DMS 273 (cell line): ENCODE data around the gene LGALS1.
A peak's percentile ranks its signal among the peaks of the same experiment; 100 is the strongest.
"Not testable (repeated sequence)": the region's sequence is repeated elsewhere in the genome, so short reads cannot be mapped to it uniquely, and the experiment has no call there.

Experiments
- DNase-seq: peaks from one replicate; lab custom pipeline; 2025; ENCODE audit not compliant: unreplicated experiment; lab: John Stamatoyannopoulos, UW

The LGALS1 gene

DNA sequence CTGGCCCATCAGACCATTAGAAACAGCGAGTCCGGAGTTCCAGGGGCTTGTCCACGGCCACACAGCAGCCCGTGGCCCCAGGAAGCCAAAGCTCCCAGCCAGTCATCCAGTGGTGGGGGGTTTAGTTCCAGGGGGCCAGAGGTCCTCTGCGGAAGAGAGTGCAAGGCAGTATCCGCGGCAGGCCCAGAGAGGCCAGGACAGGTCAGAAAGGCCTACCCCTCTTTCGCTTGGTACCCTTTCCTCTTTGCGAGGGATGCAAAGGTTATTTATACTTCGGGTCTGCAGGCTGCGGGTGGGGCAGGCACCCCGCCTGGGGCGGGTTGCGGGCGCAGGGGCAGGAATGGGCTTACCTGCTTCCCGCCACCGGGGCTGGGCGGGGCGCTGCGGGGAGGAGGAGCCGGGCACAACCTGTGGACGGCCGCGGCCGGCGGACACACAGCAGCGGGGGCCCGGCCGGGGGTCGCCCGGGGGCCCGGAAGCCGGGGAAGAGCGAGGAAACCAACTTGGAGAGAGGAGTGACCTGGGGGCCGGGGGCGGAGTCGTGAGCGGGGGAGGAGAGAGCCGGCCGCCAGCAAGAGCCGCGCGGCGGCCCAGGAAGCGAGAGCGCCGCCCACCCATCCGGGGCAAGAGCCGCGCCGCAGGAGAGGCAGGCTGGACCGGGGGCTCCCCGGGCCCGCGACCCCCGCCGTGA is 36.2 kb upstream of the LGALS1 start, which contains the start of gene SH3BP1:
SH3BP1 (plus strand) TSS at position 600 of the 691 bp plus-strand sequence. CDS start 119 bp downstream, outside the sequence.
- DNase-seq: peak; percentile 58

DNA sequence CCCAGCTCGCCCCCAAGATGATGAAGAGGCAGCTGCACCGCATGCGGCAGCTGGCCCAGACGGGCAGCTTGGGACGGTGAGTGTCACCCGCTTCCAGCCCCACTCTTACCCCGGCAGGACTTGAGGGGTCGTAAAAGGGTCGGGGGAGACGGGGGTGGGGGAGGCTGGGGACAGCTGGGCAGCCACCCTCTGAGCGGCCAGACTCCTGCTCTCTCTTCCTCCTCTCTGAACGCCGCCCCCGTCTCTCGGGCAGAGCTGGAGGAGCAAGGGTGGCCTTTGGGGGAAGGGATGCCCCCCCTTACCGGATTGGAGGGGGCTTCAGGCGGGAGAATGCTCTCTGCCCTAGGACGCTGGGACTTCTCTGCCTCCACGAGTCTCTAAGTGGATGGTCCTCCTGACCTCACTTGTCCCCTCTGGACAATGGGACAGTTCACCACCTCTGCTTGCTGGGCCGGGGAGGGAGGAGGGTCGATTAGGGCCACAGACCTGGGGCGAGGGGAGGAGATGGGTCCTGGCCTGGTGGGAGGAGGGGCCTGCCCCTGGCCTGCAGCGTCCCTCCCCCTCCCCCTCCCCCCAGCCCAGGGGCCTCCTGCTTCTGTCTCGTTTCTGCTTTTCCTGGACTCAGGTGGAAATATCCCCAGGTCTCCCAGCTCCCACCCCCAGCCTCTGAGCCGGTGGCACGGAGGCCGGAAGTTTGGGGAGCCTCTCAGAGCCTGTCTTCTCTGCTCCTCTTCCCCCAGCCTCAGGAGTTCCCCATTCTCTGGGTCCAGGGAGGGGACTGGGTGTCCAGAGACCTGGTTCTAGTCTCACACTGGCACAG is 35.5 kb upstream of the LGALS1 start:
- DNase-seq: no peak

GRCh38 chr22:37640591-37641560 is 34.6 kb upstream of the LGALS1 start:
- no peak for DNase-seq

DNA sequence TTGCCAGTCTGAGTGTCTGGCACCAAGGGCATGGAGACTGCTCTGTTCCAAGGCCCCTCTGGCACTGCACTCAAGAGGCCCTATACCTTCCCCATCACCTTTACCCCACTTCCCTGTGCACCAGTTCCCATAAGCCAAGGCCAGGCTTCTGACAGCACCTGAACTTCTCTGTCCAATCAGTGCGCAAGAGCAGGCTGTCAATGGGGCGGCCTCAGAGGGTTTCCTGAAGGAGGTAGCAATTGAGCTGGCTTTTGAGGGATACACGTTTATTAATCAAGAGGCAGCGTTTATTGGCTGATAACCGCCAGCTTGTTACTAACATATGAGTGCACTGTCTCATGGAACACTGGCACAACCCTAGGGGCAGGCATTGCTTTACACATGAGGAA is 33.9 kb upstream of the LGALS1 start:
- no peak for DNase-seq

GRCh38 chr22:37643225-37643847 is 32.1 kb upstream of the LGALS1 start:
- peak; percentile 85 for DNase-seq

DNA sequence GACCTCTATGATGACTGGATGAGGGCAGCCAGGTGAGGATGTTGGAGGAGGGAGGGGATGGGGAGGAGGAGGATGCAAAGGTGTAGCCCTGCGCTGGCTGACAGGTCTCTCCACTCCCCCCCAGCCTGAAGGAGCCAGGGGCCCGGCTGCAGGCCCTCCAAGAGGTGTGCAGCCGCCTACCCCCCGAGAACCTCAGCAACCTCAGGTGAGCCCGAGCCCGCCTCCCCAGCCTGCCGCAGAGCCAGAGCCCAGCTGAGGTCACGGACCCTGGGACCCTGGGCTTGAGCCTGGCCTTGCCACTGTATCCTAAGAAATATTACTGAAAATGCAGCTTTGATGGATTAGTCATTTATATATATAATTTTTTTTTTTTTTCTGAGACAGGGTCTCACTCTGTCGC is 28.1 kb upstream of the LGALS1 start:
- DNase-seq: no peak

DNA sequence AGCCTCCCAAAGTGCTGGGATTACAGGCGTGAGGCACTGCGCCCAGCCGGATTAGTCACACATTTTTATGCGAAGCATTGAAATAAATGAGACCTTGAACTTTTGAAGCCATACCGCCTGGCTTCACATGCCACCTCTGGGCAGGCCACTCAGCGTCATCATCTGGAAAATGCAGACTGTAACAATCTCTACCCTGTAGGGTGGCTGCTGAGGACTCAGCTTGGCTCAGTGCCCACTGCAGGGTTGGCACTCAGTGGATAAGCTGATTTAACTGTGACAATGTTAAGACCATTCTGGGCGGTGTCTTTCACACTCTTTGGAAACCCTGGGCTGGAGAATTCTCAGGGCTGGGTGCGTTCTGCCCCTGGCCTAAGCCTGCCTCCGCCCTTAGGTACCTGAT is 27.5 kb upstream of the LGALS1 start:
- no peak for DNase-seq

GRCh38 chr22:37650463-37651136 is 24.8 kb upstream of the LGALS1 start:
- DNase-seq: no peak

DNA sequence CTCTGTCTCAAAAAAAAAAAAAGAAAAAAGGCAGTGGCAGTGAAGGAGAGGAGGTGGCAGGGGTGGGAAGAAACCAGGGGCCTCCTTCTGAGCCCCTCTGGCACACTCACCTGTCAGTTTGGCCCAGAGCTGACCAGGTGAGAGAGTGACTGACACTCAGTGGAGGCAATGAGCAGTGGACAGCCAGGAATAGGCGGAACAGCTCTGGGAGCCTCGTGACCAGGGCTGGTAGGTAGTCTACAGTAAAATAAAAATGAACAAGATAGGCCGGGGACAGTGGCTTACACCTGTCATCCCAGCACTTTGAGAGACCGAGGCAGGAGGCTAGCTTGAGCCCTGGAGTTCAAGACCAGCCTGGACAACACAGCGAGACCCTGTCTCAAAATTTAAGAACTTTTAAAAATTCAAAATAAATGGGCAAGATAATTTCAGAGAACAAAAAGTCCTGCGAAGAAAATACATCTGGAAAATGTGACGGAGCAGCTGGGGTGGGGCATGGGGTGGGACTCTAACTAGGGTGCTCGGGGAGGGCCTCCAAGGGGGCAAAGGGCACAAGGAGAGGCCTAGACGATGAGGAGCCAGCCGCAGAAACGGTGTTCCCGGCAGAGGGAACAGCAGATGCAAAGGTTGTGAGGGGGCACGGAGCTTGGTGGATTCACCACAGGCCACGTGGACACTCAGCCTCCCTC is 20.7 kb upstream of the LGALS1 start:
- DNase-seq: no peak

DNA sequence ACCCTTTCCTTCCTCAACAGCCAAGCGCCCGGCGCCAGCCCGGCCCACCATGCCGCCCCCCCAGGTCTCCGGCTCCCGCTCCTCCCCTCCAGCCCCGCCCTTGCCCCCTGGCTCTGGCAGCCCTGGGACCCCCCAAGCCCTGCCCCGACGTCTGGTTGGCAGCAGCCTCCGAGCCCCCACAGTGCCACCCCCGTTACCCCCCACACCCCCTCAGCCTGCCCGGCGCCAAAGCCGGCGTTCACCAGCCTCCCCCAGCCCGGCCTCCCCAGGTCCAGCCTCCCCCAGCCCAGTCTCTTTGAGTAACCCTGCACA is 20.2 kb upstream of the LGALS1 start:
- DNase-seq: no peak

- not testable (repeated sequence) for DNase-seq
Observed at GRCh38 chr22:37656583-37656982, 18.9 kb upstream of the LGALS1 start.

DNA sequence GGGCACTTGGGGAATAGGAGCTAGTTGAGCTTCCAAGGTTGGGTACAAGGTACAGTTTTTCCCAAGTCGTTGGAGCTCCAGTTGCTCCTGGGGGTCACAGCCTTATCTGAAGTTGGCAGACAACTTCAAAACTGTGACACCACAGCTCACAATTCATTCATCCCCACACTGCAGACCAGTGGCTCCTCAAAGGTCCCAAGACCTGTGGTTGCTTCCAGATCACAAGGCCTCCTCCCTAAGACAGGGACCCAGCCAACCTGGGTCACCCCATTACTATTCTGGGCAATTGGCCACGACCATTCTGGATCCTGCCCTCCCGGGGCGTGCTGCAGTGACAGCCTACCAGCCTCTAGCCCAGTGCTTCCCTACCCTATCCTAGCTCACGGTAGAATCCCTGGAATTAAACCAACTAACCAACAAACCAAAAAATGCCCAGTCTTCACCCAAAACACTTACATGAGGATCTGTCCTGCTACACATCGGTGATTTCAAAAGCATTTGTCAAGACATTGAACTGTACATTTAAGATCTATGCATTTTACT is 17.8 kb upstream of the LGALS1 start:
- DNase-seq: peak; percentile 57

DNA sequence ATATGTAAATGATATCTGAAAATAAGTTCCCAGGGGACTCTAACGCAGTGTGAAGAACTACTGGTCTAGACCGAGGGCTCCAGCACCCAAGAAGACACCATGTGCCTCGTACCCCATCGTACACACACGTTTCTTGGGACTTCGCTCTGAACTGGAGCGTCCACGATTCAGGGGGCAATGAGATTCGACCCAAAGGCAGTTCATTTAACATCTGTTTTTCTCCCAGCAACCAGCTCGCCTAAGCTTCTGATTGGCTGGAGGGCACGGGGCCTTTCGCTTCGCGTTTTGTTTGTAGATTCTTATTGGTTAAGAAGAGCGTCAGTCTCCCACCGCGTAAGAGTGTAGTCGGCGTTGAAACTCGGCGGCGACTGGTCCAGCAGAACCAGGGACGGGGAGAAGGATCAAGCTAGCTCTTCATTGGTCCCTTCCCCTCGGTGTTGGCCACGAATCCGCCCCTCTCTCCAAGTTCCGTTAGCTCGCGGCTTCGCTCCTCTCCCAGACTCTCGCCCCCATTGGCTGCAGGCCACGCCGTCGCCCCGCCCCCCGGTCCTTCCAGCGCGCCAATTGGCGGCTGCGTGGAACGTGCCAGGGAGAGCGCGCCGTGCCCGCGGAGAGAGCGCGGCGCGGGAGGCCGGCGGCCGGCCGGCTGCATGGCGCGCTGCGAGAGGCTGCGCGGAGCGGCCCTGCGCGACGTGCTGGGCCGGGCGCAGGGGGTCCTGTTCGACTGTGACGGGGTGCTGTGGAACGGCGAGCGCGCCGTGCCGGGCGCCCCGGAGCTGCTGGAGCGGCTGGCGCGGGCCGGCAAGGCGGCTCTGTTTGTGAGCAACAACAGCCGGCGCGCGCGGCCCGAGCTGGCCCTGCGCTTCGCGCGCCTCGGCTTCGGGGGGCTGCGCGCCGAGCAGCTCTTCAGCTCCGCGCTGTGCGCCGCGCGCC is 17.0 kb upstream of the LGALS1 start, which contains the start of gene PDXP:
PDXP (plus strand) TSS at position 591 of the 933 bp plus-strand sequence; CDS start at position 651, 60 bp downstream.
- peak; percentile 99 for DNase-seq

- DNase-seq: no peak
Observed at GRCh38 chr22:37659066-37659896, 16.2 kb upstream of the LGALS1 start.

GRCh38 chr22:37659897-37660708 is 15.3 kb upstream of the LGALS1 start:
- DNase-seq: no peak

DNA sequence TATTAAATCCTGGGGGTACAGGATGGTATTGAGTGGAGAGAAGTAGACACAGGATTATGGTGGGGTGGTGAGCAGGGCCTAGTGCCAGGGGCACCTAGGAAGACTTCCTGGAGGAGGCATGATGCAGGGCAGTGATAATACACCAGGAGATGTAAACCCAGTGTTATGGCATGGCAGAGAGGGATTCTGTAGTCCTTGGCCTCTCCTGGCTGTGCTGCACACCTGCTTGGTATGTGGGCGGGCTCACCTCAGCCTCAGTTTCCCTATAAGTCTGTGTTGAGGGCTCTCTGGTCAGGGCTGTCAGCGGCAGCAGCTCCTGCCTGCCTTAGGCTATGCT is 14.8 kb upstream of the LGALS1 start:
- no peak for DNase-seq
